ENCODE measurements around the gene HS3ST4. TPM values are rescaled to one million over a fixed set of nuclear protein-coding genes. Genes with fewer than 3 reads are reported as not detected.

HS3ST4 gene
- total and polyA plus RNA-seq, 2 of the 4 experiments (the other 2 are of a cell fraction) = not detected

DNA sequence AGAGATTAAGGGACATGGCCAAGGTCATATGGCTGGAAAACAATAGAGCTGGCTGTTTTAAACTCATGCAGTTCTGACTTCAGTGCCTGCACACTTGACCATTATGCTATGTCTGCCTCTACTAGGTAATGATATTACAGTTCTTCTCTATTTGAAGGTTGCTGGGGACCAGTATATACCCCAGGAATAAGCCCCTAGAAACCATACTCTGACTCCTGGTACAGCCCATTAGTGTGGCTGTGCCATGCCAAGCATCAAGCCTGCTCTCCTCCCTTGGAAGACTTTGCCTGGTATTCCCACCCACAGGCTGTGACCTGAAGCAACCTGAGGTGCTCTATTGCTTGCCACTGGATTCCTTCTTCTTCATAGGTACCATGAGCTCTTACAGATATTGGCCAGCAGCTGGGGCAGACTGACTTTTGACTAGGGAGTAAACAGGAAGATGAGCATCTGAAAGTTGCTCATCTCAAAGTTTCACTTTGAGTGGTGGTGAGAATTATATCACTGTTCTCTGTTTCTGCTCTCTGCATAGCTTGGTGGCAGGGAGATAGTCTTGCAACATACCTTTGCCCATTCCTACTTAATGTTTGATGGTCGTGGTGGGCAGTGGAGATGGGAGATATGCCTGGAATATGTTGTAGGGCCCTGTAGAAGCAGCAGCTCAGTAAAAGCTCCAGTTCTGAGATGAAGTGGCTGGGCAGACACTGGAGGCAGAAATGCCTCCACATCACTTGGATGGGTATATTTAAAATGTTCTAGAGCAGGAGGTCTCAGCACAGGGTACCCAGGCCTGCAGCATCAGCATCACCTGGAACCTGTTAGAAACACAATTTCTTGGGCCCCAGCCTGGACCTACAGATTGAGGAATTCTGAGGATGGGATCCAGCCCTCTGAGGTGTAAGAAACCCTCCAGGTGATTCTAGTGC is 274.7 kb downstream of the HS3ST4 start:
- in situ Hi-C loops (cut with MboI; ENCODE audit: low sequenced_read_pairs) (no loop called here), intact Hi-C loops (cut with micrococcal nuclease) (no loop called here), dilution Hi-C loops (cut with HindIII; ENCODE audit: low sequenced_read_pairs, unreplicated experiment) (no loop called here)
- BruUV-seq (replicated peaks) = no TSS peak
- H3K9ac ChIP-seq (ENCODE audit: low read depth, low read length) = no peak overlapping the region
- no peaks in the 10 kb centered on the region for H3K36me3 ChIP-seq (ENCODE audit: control insufficient read depth, insufficient read depth, low read length)
- no peak overlapping the region for H3K18ac ChIP-seq (ENCODE audit: low read depth, low read length)
- TF ChIP-seq CEBPB (IDR thresholded peaks at IDR 0.05; ENCODE audit: low read depth, low read length) (no peak), SMC3 (IDR thresholded peaks at IDR 0.05; ENCODE audit: low read depth, low read length) (no peak), MXI1 (IDR thresholded peaks at IDR 0.05; ENCODE audit: borderline replicate concordance, low read depth, low read length) (no peak), RCOR1 (IDR thresholded peaks at IDR 0.05; ENCODE audit: insufficient replicate concordance, low read length) (no peak), MAZ (IDR thresholded peaks at IDR 0.05; ENCODE audit: borderline replicate concordance, low read depth, low read length) (no peak), NFE2L2 (IDR thresholded peaks at IDR 0.05; ENCODE audit: low read depth, low read length) (no peak), BHLHE40 (IDR thresholded peaks at IDR 0.05; ENCODE audit: low read depth, low read length) (no peak), RFX5 (IDR thresholded peaks at IDR 0.05; ENCODE audit: low read depth, low read length) (no peak), CHD1 (IDR thresholded peaks at IDR 0.05; ENCODE audit: low read depth, low read length) (no peak), POLR2A (IDR thresholded peaks at IDR 0.05; ENCODE audit: low read depth, low read length) (no peak), MAFK (IDR thresholded peaks at IDR 0.05; ENCODE audit: low read depth, low read length) (no peak)
- TF ChIP-seq, protein P1, sequence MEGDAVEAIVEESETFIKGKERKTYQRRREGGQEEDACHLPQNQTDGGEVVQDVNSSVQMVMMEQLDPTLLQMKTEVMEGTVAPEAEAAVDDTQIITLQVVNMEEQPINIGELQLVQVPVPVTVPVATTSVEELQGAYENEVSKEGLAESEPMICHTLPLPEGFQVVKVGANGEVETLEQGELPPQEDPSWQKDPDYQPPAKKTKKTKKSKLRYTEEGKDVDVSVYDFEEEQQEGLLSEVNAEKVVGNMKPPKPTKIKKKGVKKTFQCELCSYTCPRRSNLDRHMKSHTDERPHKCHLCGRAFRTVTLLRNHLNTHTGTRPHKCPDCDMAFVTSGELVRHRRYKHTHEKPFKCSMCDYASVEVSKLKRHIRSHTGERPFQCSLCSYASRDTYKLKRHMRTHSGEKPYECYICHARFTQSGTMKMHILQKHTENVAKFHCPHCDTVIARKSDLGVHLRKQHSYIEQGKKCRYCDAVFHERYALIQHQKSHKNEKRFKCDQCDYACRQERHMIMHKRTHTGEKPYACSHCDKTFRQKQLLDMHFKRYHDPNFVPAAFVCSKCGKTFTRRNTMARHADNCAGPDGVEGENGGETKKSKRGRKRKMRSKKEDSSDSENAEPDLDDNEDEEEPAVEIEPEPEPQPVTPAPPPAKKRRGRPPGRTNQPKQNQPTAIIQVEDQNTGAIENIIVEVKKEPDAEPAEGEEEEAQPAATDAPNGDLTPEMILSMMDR (conservative IDR thresholded peaks at IDR 0.05; ENCODE audit: low read depth, low read length) = no peak
- TF ChIP-seq, protein P2, sequence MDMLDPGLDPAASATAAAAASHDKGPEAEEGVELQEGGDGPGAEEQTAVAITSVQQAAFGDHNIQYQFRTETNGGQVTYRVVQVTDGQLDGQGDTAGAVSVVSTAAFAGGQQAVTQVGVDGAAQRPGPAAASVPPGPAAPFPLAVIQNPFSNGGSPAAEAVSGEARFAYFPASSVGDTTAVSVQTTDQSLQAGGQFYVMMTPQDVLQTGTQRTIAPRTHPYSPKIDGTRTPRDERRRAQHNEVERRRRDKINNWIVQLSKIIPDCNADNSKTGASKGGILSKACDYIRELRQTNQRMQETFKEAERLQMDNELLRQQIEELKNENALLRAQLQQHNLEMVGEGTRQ (IDR thresholded peaks at IDR 0.05; ENCODE audit: low read depth, low read length) = no peak
- TF ChIP-seq, protein P3, sequence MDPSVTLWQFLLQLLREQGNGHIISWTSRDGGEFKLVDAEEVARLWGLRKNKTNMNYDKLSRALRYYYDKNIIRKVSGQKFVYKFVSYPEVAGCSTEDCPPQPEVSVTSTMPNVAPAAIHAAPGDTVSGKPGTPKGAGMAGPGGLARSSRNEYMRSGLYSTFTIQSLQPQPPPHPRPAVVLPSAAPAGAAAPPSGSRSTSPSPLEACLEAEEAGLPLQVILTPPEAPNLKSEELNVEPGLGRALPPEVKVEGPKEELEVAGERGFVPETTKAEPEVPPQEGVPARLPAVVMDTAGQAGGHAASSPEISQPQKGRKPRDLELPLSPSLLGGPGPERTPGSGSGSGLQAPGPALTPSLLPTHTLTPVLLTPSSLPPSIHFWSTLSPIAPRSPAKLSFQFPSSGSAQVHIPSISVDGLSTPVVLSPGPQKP (IDR thresholded peaks at IDR 0.05; ENCODE audit: borderline replicate concordance, low read depth, low read length) = no peak
- no peak overlapping the region for H3K4me2 ChIP-seq (ENCODE audit: low read depth, low read length)
- no peak overlapping the region for H2AFZ ChIP-seq (replicated peaks; ENCODE audit: low read length, poor library complexity)
- POLR2A ChIA-PET (ENCODE audit: unreplicated experiment) = no interaction called here
- H2BK120ac ChIP-seq (ENCODE audit: low read depth, low read length) = no peak overlapping the region
- ATAC-seq (ENCODE audit: low read depth) (no peak), DNase-seq (no peak)
- H4K8ac ChIP-seq (ENCODE audit: low read depth in 2 of 2, low read length in 2 of 2) = no peak overlapping the region
- CTCF ChIA-PET = no interaction called here
- H3K27me3 ChIP-seq (ENCODE audit: control insufficient read depth, insufficient read depth, low read length) = no peaks in the 10 kb centered on the region
- WGBS, 2 experiments (ENCODE audit: extremely low coverage in 2 of 2, insufficient read length in 1 of 2) = no CpG with 5 or more reads among the region's 1 CpG
- no peak overlapping the region for H2AK5ac ChIP-seq (ENCODE audit: low read depth, low read length)
- H3K56ac ChIP-seq (ENCODE audit: extremely low read depth, insufficient read depth, low read length) = no peak overlapping the region
- no peak overlapping the region for H4K5ac ChIP-seq (ENCODE audit: low read depth, low read length)
- no peak overlapping the region for H2BK20ac ChIP-seq (ENCODE audit: low read depth, low read length)
- H2BK5ac ChIP-seq (ENCODE audit: low read depth, low read length, poor library complexity, severe bottlenecking) = no peak overlapping the region
- H3K4ac ChIP-seq (ENCODE audit: low read depth, low read length) = no peak overlapping the region
- H2BK15ac ChIP-seq (ENCODE audit: low read depth, low read length) = no peak overlapping the region
- no peaks in the 10 kb centered on the region for H4K20me1 ChIP-seq (ENCODE audit: insufficient read depth, low read length)
- H3K14ac ChIP-seq (replicated peaks; ENCODE audit: low read depth, low read length) = no peak overlapping the region
- H3K23ac ChIP-seq (ENCODE audit: low read depth, low read length) = no peak overlapping the region
- no peaks in the 10 kb centered on the region for H3K4me1 ChIP-seq (ENCODE audit: control insufficient read depth, insufficient read depth, low read length)
- H3K9me1 ChIP-seq (ENCODE audit: insufficient read depth, low read length) = no peaks in the 10 kb centered on the region
- no peaks in the 10 kb centered on the region for H3K79me1 ChIP-seq (ENCODE audit: low read depth in 1 of 2, low read length in 2 of 2)
- H3K9me3 ChIP-seq (ENCODE audit: control insufficient read depth, insufficient read depth, low read length) = peaks cover 16% of the 10 kb centered on the region; the same call in 1 of the 2 replicates
- no peak overlapping the region for H3K4me3 ChIP-seq (ENCODE audit: insufficient read depth, low read depth, low read length)
- no peak overlapping the region for H4K91ac ChIP-seq (ENCODE audit: insufficient read depth, low read depth, low read length)
- no peak overlapping the region for H3K27ac ChIP-seq (ENCODE audit: insufficient read depth, low read length)
- H2AK9ac ChIP-seq (replicated peaks; ENCODE audit: low read depth, low read length, poor library complexity) = no peak overlapping the region

Measured in IMR-90 (cell line).